ENCODE data around the gene BUD13. TPM values are rescaled to one million over a fixed set of nuclear protein-coding genes. Genes with fewer than 3 reads are reported as not detected.

Gene BUD13
- total RNA-seq, 2 experiments from 2014 or later: 33.4 to 37.0 TPM

- H3K4me3 Mint-ChIP-seq: no peak overlapping the region
Measured at GRCh38 chr11:116721988-116722387, 50.8 kb downstream of the BUD13 start.

GRCh38 chr11:116720895-116721294 is 51.9 kb downstream of the BUD13 start:
- H3K4me3 Mint-ChIP-seq: no peak overlapping the region
- no peaks in the 10 kb centered on the region for H3K36me3 Mint-ChIP-seq
- DNase-seq: no peak
- no peaks in the 10 kb centered on the region for H3K9me3 Mint-ChIP-seq
- H3K27me3 Mint-ChIP-seq: no peaks in the 10 kb centered on the region
- no peak overlapping the region for H3K27ac Mint-ChIP-seq
- H3K4me1 Mint-ChIP-seq: no peaks in the 10 kb centered on the region

More at GRCh38 chr11:116721988-116722387, 50.8 kb downstream of the BUD13 start:
- H3K36me3 Mint-ChIP-seq: no peaks in the 10 kb centered on the region
- no peaks in the 10 kb centered on the region for H3K4me1 Mint-ChIP-seq
- H3K9me3 Mint-ChIP-seq: no peaks in the 10 kb centered on the region
- H3K27ac Mint-ChIP-seq: no peak overlapping the region
- DNase-seq: no peak
- no peaks in the 10 kb centered on the region for H3K27me3 Mint-ChIP-seq

GRCh38 chr11:116718955-116719501 is 53.8 kb downstream of the BUD13 start:
- no peaks in the 10 kb centered on the region for H3K4me1 Mint-ChIP-seq
- H3K9me3 Mint-ChIP-seq: no peaks in the 10 kb centered on the region
- DNase-seq: no peak
- no peak overlapping the region for H3K4me3 Mint-ChIP-seq
- H3K36me3 Mint-ChIP-seq: no peaks in the 10 kb centered on the region
- H3K27me3 Mint-ChIP-seq: no peaks in the 10 kb centered on the region
- H3K27ac Mint-ChIP-seq: no peak overlapping the region

GRCh38 chr11:116716621-116717020 is 56.2 kb downstream of the BUD13 start:
- Mint-ChIP-seq H3K27ac (no peak overlapping the region), H3K9me3 (no peaks in the 10 kb centered on the region), H3K4me3 (no peak overlapping the region), H3K4me1 (no peaks in the 10 kb centered on the region), H3K36me3 (no peaks in the 10 kb centered on the region), H3K27me3 (no peaks in the 10 kb centered on the region)
- DNase-seq: no peak

GRCh38 chr11:116715383-116715782 is 57.4 kb downstream of the BUD13 start:
- no peaks in the 10 kb centered on the region for H3K36me3 Mint-ChIP-seq
- no peaks in the 10 kb centered on the region for H3K4me1 Mint-ChIP-seq
- no peak for DNase-seq
- H3K27me3 Mint-ChIP-seq: no peaks in the 10 kb centered on the region
- no peak overlapping the region for H3K27ac Mint-ChIP-seq
- no peak overlapping the region for H3K4me3 Mint-ChIP-seq
- H3K9me3 Mint-ChIP-seq: no peaks in the 10 kb centered on the region

GRCh38 chr11:116714902-116715301 is 57.9 kb downstream of the BUD13 start:
- no peak overlapping the region for H3K4me3 Mint-ChIP-seq
- no peak overlapping the region for H3K27ac Mint-ChIP-seq
- no peaks in the 10 kb centered on the region for H3K36me3 Mint-ChIP-seq
- H3K4me1 Mint-ChIP-seq: no peaks in the 10 kb centered on the region
- no peak for DNase-seq
- H3K9me3 Mint-ChIP-seq: no peaks in the 10 kb centered on the region
- no peaks in the 10 kb centered on the region for H3K27me3 Mint-ChIP-seq

- H3K36me3 Mint-ChIP-seq: no peaks in the 10 kb centered on the region
- H3K27ac Mint-ChIP-seq: no peak overlapping the region
- no peaks in the 10 kb centered on the region for H3K9me3 Mint-ChIP-seq
- H3K4me3 Mint-ChIP-seq: no peak overlapping the region
- H3K4me1 Mint-ChIP-seq: no peaks in the 10 kb centered on the region
- H3K27me3 Mint-ChIP-seq: no peaks in the 10 kb centered on the region
- DNase-seq: no peak
Measured at GRCh38 chr11:116712428-116712827, 60.4 kb downstream of the BUD13 start.

DNA sequence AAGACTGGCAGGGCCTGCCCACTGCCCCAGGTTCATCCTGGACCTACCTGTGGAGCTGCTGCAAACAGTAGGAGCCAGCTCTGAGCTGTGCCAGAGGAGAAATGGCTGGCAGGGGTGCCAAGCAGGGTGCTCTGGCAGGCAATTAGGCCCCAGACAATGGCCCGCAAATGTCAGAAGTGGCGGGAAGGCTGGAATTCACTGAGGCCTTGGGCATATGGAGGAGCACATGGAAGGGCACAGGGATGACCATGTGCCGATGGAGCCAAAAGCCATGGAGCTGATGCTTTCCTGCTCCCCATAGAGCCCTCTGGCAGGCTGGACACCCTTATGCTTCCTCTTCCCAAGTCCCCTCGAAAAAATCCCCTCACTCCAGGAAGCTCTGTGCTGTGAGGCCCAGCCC is 62.0 kb downstream of the BUD13 start:
- peaks cover 4% of the 10 kb centered on the region for H3K27me3 Mint-ChIP-seq
- no peak for DNase-seq

DNA sequence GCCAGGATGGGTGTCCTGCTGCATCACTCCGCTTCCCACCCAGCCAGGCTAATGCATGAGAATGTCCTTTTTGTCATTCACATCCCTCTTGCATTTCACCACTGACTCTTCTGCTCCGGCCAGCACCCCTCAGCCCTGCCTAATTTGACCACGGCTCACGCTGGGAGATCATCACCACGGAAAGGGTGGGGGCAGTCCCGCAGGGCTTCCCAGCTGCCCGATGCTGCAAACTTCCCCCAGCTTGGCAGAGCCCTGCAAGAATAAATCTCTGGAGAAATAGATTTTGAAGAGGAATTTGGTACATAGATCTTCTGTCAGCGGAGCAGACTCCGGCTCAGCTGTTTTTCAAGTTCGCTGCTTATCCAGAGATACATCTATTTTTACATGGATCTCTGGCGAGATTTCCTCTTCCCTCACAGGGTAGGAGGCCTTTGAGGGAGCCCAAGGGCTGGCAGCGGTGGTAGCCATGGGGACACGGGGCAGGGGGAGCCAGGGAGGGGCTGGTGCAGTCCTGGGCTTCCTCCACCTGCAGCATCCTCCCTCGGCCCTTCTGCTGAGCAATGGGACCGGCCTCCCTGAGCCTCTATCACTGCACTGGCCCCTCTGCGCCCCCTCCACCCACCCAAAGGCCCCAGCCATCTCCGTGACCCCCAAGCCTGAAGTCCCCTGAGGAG is 62.6 kb downstream of the BUD13 start:
- Mint-ChIP-seq H3K9me3 (no peaks in the 10 kb centered on the region), H3K27ac (no peak overlapping the region), H3K4me3 (no peak overlapping the region), H3K36me3 (no peaks in the 10 kb centered on the region), H3K4me1 (no peaks in the 10 kb centered on the region), H3K27me3 (peaks cover 4% of the 10 kb centered on the region)
- no peak for DNase-seq

More for the DNA sequence above, 62.0 kb downstream of the BUD13 start:
- Mint-ChIP-seq H3K9me3 (no peaks in the 10 kb centered on the region), H3K27ac (no peak overlapping the region), H3K4me1 (no peaks in the 10 kb centered on the region), H3K4me3 (no peak overlapping the region), H3K36me3 (no peaks in the 10 kb centered on the region)

GRCh38 chr11:116707746-116708145 is 65.0 kb downstream of the BUD13 start:
- no peak for DNase-seq
- H3K27ac Mint-ChIP-seq: no peak overlapping the region
- no peak overlapping the region for H3K4me3 Mint-ChIP-seq
- H3K27me3 Mint-ChIP-seq: peaks cover 8% of the 10 kb centered on the region
- no peaks in the 10 kb centered on the region for H3K36me3 Mint-ChIP-seq
- H3K4me1 Mint-ChIP-seq: no peaks in the 10 kb centered on the region
- no peaks in the 10 kb centered on the region for H3K9me3 Mint-ChIP-seq

- Mint-ChIP-seq H3K9me3 (no peaks in the 10 kb centered on the region), H3K36me3 (no peaks in the 10 kb centered on the region), H3K4me1 (no peaks in the 10 kb centered on the region), H3K4me3 (no peak overlapping the region), H3K27me3 (peaks cover 8% of the 10 kb centered on the region), H3K27ac (no peak overlapping the region)
- DNase-seq: no peak
Measured at GRCh38 chr11:116707161-116707629, 65.6 kb downstream of the BUD13 start.

- no peaks in the 10 kb centered on the region for H3K36me3 Mint-ChIP-seq
- no peaks in the 10 kb centered on the region for H3K4me1 Mint-ChIP-seq
- DNase-seq: no peak
- H3K27ac Mint-ChIP-seq: no peak overlapping the region
- peaks cover 8% of the 10 kb centered on the region for H3K27me3 Mint-ChIP-seq
- H3K9me3 Mint-ChIP-seq: no peaks in the 10 kb centered on the region
- H3K4me3 Mint-ChIP-seq: no peak overlapping the region
Measured at GRCh38 chr11:116703421-116703820, 69.4 kb downstream of the BUD13 start.

GRCh38 chr11:116702772-116703385 is 69.9 kb downstream of the BUD13 start:
- no peak overlapping the region for H3K27ac Mint-ChIP-seq
- H3K9me3 Mint-ChIP-seq: no peaks in the 10 kb centered on the region
- H3K4me3 Mint-ChIP-seq: no peak overlapping the region
- H3K4me1 Mint-ChIP-seq: no peaks in the 10 kb centered on the region
- no peak for DNase-seq
- H3K36me3 Mint-ChIP-seq: no peaks in the 10 kb centered on the region
- H3K27me3 Mint-ChIP-seq: peaks cover 11% of the 10 kb centered on the region

- H3K4me3 Mint-ChIP-seq: no peak overlapping the region
- no peaks in the 10 kb centered on the region for H3K36me3 Mint-ChIP-seq
- H3K9me3 Mint-ChIP-seq: no peaks in the 10 kb centered on the region
- DNase-seq: no peak
- peaks cover 7% of the 10 kb centered on the region for H3K27me3 Mint-ChIP-seq
- no peak overlapping the region for H3K27ac Mint-ChIP-seq
- H3K4me1 Mint-ChIP-seq: no peaks in the 10 kb centered on the region
Measured at GRCh38 chr11:116701876-116702275, 70.9 kb downstream of the BUD13 start.

DNA sequence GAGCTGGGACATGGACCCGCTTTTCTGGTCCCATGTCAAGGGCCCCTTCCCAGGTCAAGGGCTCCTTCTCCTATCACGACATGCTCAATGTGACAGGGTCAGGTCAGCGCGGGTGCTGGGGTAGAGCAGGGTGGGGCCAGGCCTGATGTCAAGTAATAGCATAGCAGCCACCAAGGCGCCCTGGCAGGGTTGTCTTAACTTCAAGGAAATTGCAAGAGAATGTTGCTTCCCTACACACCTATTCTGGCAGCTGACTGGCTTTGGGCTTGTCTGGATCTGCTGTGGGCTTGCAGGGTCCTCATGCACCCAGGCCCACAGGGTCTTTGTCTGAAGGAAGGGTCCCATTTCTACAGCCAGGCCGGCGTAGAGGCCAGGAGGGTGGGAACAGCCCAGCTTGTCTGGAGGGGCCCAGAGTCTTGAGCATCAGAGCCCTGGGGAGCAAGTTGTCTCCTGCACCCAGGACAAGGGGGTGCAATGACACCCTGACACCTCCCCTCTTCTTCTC is 71.4 kb downstream of the BUD13 start:
- Mint-ChIP-seq H3K4me3 (no peak overlapping the region), H3K4me1 (no peaks in the 10 kb centered on the region), H3K36me3 (no peaks in the 10 kb centered on the region), H3K27ac (no peak overlapping the region), H3K9me3 (no peaks in the 10 kb centered on the region), H3K27me3 (peaks cover 7% of the 10 kb centered on the region)
- DNase-seq: no peak

Measured in activated naive CD8-positive, alpha-beta T cell treated with anti-CD3 and anti-CD28 coated beads for 36 hours (primary cell).